ENCODE measurements around the gene PLIN4. TPM values are rescaled to one million over a fixed set of nuclear protein-coding genes. Genes with fewer than 3 reads are reported as not detected.

Gene PLIN4
- total RNA-seq, 4 donors from 2014 or later = 1.4 to 6.7 (median 2.4) TPM

DNA sequence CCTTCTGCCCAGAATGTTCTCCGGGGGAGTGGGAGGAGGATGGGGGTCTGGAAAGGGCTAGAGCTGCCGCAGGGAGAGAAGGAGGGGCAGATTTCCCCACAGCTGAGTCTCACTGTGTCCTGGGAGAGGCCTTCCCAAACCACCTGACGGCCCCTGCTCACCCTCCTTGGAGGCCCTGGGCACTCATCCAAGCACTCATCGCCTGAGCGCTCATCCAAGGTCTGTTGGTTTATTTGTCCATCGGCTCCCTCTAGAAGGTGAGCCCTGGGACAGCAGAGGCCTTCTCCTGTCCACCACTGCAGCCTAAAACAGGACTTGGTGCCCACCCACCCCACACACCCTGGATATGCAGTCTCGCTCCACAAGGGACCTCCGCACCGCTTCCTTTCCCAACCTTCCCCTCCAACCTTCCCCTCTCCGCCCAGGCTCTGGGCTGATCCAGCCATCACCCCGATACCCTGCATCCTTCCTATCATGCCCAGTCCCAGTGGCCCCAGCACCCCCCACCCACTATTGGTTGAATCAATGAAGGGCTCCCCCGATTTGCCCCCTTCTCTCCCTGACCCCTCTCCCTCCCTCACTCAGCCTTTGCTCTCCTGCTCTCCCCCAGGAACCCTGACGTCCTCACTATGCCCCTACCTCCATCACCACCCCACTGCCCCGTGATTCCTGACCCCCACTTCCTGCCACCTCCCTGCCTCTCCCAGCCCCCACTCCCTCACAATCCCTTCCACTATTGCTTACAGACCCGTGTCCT is 62.4 kb downstream of the PLIN4 start:
- Histone ChIP-seq H3K27me3 (no peaks in the 10 kb centered on the region), H3K4me1 (peaks cover 28 to 43% (median 31%) of the 10 kb centered on the region in 3 donors), H3K27ac (peak overlapping the region; percentile 91 to 97 (median 94)), H3K9me3 (no peaks in the 10 kb centered on the region), H3K36me3 (peaks cover 21 to 40% (median 31%) of the 10 kb centered on the region in 3 donors), H3K4me3 (peak overlapping the region; percentile 74 to 81 (median 79))
- intact Hi-C loops (cut with DNase I) = no loop called here
- WGBS, 2 donors = 39 to 47% methylated on average over 9 to 13 of the region's 15 CpGs
- TF ChIP-seq, protein P1, sequence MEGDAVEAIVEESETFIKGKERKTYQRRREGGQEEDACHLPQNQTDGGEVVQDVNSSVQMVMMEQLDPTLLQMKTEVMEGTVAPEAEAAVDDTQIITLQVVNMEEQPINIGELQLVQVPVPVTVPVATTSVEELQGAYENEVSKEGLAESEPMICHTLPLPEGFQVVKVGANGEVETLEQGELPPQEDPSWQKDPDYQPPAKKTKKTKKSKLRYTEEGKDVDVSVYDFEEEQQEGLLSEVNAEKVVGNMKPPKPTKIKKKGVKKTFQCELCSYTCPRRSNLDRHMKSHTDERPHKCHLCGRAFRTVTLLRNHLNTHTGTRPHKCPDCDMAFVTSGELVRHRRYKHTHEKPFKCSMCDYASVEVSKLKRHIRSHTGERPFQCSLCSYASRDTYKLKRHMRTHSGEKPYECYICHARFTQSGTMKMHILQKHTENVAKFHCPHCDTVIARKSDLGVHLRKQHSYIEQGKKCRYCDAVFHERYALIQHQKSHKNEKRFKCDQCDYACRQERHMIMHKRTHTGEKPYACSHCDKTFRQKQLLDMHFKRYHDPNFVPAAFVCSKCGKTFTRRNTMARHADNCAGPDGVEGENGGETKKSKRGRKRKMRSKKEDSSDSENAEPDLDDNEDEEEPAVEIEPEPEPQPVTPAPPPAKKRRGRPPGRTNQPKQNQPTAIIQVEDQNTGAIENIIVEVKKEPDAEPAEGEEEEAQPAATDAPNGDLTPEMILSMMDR (IDR thresholded peaks at IDR 0.05) = no peak
- TF ChIP-seq POLR2A (IDR thresholded peaks at IDR 0.05) = no peak
- DNase-seq = no peak

DNA sequence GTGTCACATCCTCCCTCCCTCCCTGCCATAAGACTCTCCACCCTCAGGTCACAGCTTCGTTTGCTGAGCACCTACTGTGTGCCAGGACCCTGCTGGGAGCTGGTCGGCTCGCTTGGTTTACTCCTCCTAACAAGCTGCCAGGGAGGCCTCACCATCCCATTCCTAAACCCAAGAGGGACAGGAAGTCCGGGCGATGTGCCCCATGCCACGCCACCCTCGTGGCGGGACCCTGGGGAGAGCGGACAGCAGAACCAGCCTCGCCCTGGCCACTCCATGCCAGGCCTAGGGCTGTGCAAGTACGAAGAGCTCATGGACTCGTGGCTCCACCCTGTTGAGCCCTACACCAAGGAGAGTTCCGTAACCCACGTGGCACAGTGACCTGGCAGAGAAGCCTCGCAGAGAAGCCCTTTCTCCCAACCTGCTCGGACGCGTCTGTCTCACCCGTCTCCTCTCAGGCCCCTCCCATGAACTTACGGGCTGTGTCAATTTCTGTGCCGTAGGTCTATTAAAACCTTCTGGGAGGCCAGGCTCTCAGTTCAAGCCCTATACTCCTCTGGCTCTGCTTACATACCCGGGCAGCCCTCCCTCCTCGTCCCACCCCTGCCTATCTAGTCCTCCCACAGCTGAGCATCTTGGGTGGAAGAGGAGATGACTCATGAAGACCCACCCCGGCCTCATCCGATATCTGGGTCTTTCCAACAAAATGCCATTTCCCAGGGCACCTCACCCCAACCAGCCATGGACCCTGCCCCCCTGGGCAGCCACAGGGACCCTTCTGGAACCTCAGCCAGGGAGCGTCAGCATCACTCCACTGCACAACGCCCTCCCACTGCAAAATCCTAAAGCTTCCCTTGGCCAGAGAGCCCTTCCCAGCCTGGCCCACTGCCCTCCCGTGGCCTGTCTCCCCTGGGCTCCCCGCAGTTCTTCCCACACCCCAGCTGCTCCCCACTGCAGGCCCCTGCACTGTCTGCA is 63.3 kb downstream of the PLIN4 start:
- Histone ChIP-seq H3K4me1 (peaks cover 28 to 44% (median 31%) of the 10 kb centered on the region in 3 donors), H3K27ac (peak overlapping the region; percentile 91 to 97 (median 94)), H3K36me3 (peaks cover 21 to 49% (median 35%) of the 10 kb centered on the region in 3 donors), H3K9me3 (no peaks in the 10 kb centered on the region), H3K27me3 (no peaks in the 10 kb centered on the region), H3K4me3 (peak overlapping the region in 3 of 4 donors; percentile 8 to 79 (median 74))
- no peak for DNase-seq
- WGBS, 2 donors = 34 to 44% methylated on average over 10 to 17 of the region's 29 CpGs
- intact Hi-C loops (cut with DNase I) = no loop called here
- TF ChIP-seq, protein P1 (IDR thresholded peaks at IDR 0.05) = no peak
- no peak for TF ChIP-seq POLR2A (IDR thresholded peaks at IDR 0.05)

DNA sequence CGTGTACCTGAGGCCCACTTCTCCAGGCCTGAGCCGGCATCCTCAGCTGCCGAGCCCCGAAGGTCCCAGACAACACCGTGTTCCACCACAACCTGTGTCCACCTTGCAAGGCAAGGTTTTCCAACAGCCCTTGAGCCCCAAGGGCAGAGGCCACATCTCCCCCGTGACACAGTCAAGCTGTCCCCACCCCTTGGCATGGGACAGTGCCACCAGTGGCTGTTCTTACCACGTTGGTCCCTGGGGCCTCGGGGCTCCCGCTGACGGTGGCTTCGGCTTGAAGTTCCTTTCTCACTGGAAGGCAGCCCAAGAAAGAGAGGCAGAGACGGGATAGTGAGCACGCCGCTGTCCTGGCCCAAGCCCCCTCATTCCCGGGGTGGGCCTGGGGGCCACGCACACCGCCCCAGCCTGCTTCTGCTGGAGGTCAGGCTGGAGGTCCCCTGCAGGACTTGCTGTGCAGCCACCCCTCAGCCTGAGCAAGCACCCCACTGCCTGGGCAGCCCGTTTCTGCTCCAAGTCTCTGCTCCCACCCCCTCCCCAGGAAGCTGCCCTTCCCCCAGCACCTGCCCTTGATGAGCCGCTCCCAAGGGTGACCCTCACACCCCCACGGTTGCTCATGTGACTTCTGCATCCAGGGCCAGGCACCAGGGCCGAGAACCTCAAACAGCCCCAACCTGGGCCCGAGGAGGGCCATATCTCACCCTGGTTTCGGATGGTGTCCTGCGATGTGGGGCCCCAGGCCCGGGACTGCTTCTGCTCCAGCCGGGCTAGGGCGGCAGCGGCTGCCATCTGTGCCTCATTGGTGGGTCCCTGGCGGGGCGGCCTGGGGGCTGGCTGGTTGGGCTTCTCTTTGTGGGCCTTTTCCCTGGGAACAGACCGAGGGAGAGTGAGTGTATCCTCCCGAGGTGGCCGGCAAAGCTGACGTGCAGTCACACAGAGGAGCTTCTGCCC is 64.8 kb downstream of the PLIN4 start:
- H3K4me3 ChIP-seq = no peak overlapping the region
- H3K9me3 ChIP-seq = no peaks in the 10 kb centered on the region
- intact Hi-C loops (cut with DNase I) = no loop called here
- peaks cover 28 to 64% (median 37%) of the 10 kb centered on the region in 3 donors for H3K36me3 ChIP-seq
- H3K27me3 ChIP-seq = no peaks in the 10 kb centered on the region
- peaks cover 35 to 59% (median 44%) of the 10 kb centered on the region in 3 donors for H3K4me1 ChIP-seq
- H3K27ac ChIP-seq = no peak overlapping the region
- WGBS, 2 donors = 75 to 79% methylated on average over 5 to 19 of the region's 34 CpGs
- TF ChIP-seq, protein P1 (IDR thresholded peaks at IDR 0.05) = no peak
- no peak for TF ChIP-seq POLR2A (IDR thresholded peaks at IDR 0.05)
- no peak for DNase-seq

DNA sequence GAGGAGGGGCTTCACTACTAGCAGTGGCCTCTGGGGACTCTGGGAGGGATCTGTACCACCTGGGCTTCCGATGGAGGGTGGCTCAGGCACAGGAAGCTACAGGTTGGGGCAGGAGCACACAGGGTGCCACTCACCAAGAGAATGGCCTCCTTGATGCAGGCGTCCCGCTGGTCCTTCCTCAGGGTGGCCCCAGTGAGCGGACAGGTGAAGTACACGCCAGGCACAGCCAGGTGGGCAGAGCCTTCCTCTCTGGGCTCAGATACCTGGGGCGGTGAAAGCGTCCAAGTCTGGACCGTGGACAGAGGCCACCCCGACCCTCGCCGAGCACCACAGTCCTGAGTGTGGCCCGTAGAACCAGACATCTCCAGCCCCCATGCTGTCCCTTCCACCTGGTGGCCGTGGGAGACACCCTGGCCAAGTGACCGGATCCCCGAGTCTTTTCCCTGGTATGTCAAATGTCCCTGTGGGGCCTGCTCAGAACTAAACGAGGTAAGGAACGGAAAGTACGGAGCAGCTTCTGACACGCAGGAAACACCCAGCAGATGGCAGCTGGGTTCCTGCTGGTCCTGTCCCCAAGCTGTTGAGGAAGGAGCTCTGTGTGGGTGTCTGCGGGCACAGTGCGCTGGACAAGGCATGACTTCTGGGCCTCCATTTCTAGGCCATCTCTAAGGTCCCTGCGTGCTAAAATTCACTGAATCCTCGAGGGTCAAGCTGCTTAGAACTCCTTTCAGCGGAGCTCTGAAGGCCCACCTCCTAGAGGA is 65.9 kb downstream of the PLIN4 start:
- intact Hi-C loops (cut with DNase I) = no loop called here
- H3K4me1 ChIP-seq = peaks cover 38 to 64% (median 44%) of the 10 kb centered on the region in 3 donors
- DNase-seq = no peak
- H3K27me3 ChIP-seq = no peaks in the 10 kb centered on the region
- no peaks in the 10 kb centered on the region for H3K9me3 ChIP-seq
- no peak for TF ChIP-seq POLR2A (IDR thresholded peaks at IDR 0.05)
- TF ChIP-seq, protein P1 (IDR thresholded peaks at IDR 0.05) = no peak
- H3K4me3 ChIP-seq = no peak overlapping the region
- no peak overlapping the region for H3K27ac ChIP-seq
- WGBS, 2 donors = 82 to 91% methylated on average over 8 to 12 of the region's 24 CpGs
- H3K36me3 ChIP-seq = peaks cover 39 to 75% (median 48%) of the 10 kb centered on the region in 3 donors
